ENCODE results near the gene MYO5C.

Gene MYO5C

GRCh38 chr15:52159645-52160044 is 136.0 kb downstream of the MYO5C start:
- Histone ChIP-seq H3K27ac (ENCODE audit: low read length, poor library complexity, severe bottlenecking) (no peak overlapping the region), H3K9me3 (ENCODE audit: control insufficient read depth, low read length) (no peaks in the 10 kb centered on the region), H2BK12ac (ENCODE audit: low read length in 2 of 2) (no peak overlapping the region), H2BK120ac (ENCODE audit: low read depth, low read length) (no peak overlapping the region), H3K23ac (ENCODE audit: low read length in 2 of 2) (no peak overlapping the region), H3K4me2 (ENCODE audit: low read length, poor library complexity, severe bottlenecking) (no peak overlapping the region), H4K91ac (ENCODE audit: low read length) (no peak overlapping the region), H2BK15ac (ENCODE audit: low read depth, poor library complexity, severe bottlenecking) (no peak overlapping the region), H2BK5ac (ENCODE audit: low read depth, low read length, poor library complexity, severe bottlenecking) (no peak overlapping the region), H3K14ac (ENCODE audit: low read length in 2 of 2) (no peak overlapping the region), H3K36me3 (ENCODE audit: control insufficient read depth in 1 of 2, insufficient read depth in 2 of 2, low read depth in 1 of 2, low read length in 2 of 2) (peaks cover 18 to 26% of the 10 kb centered on the region in 2 experiments), H3K4me3 (ENCODE audit: insufficient read depth in 1 of 2, low read depth in 1 of 2, low read length in 2 of 2) (no peak overlapping the region), H2AK5ac (ENCODE audit: low read length, severe bottlenecking) (no peak overlapping the region), H2AFZ (ENCODE audit: low read depth, low read length) (no peak overlapping the region), H3K18ac (ENCODE audit: low read depth in 1 of 2, low read length in 2 of 2) (no peak overlapping the region), H3K9ac (ENCODE audit: low read length) (no peak overlapping the region), H3K4me1 (ENCODE audit: control insufficient read depth, insufficient read depth, low read depth, low read length) (peaks cover 6% of the 10 kb centered on the region), H3K27me3 (ENCODE audit: control insufficient read depth in 1 of 2, insufficient read depth in 1 of 2, low read length in 2 of 2) (no peaks in the 10 kb centered on the region), H3K4ac (ENCODE audit: low read depth in 1 of 2, low read length in 2 of 2) (no peak overlapping the region), H4K8ac (ENCODE audit: low read length) (no peak overlapping the region), H3K79me1 (replicated peaks; ENCODE audit: low read length, poor library complexity, severe bottlenecking) (peaks cover 29% of the 10 kb centered on the region)
- WGBS, result 100% methylated on average over 3 of the region's 3 CpGs
- DNase-seq, result no peak

- H2BK15ac ChIP-seq (ENCODE audit: low read depth, poor library complexity, severe bottlenecking), result no peak overlapping the region
Measured at GRCh38 chr15:52158084-52158765, 137.4 kb downstream of the MYO5C start.

GRCh38 chr15:52155878-52156277 is 139.7 kb downstream of the MYO5C start:
- peaks cover 17 to 18% of the 10 kb centered on the region in 2 experiments for H3K36me3 ChIP-seq (ENCODE audit: control insufficient read depth in 1 of 2, insufficient read depth in 2 of 2, low read depth in 1 of 2, low read length in 2 of 2)
- no peak overlapping the region for H3K9ac ChIP-seq (ENCODE audit: low read length)
- H3K4ac ChIP-seq (ENCODE audit: low read depth in 1 of 2, low read length in 2 of 2), result no peak overlapping the region
- no peaks in the 10 kb centered on the region for H3K4me1 ChIP-seq (ENCODE audit: control insufficient read depth, insufficient read depth, low read depth, low read length)
- H3K27me3 ChIP-seq (ENCODE audit: control insufficient read depth in 1 of 2, insufficient read depth in 1 of 2, low read length in 2 of 2), result no peaks in the 10 kb centered on the region
- H3K14ac ChIP-seq (ENCODE audit: low read length in 2 of 2), result no peak overlapping the region
- H2BK15ac ChIP-seq (ENCODE audit: low read depth, poor library complexity, severe bottlenecking), result no peak overlapping the region
- H3K4me3 ChIP-seq (ENCODE audit: insufficient read depth in 1 of 2, low read depth in 1 of 2, low read length in 2 of 2), result no peak overlapping the region
- H3K18ac ChIP-seq (ENCODE audit: low read depth in 1 of 2, low read length in 2 of 2), result no peak overlapping the region
- H2BK12ac ChIP-seq (ENCODE audit: low read length in 2 of 2), result no peak overlapping the region
- no peak overlapping the region for H2BK5ac ChIP-seq (ENCODE audit: low read depth, low read length, poor library complexity, severe bottlenecking)
- no peak overlapping the region for H4K8ac ChIP-seq (ENCODE audit: low read length)
- 96% methylated on average over 1 of the region's 2 CpGs for WGBS
- no peak overlapping the region for H4K91ac ChIP-seq (ENCODE audit: low read length)
- H2BK120ac ChIP-seq (ENCODE audit: low read depth, low read length), result no peak overlapping the region
- DNase-seq, result no peak
- H3K23ac ChIP-seq (ENCODE audit: low read length in 2 of 2), result no peak overlapping the region
- H3K4me2 ChIP-seq (ENCODE audit: low read length, poor library complexity, severe bottlenecking), result no peak overlapping the region
- no peak overlapping the region for H3K27ac ChIP-seq (ENCODE audit: low read length, poor library complexity, severe bottlenecking)
- no peaks in the 10 kb centered on the region for H3K9me3 ChIP-seq (ENCODE audit: control insufficient read depth, low read length)
- no peak overlapping the region for H2AK5ac ChIP-seq (ENCODE audit: low read length, severe bottlenecking)
- no peak overlapping the region for H2AFZ ChIP-seq (ENCODE audit: low read depth, low read length)
- H3K79me1 ChIP-seq (replicated peaks; ENCODE audit: low read length, poor library complexity, severe bottlenecking), result peaks cover 21% of the 10 kb centered on the region

More at GRCh38 chr15:52158084-52158765, 137.4 kb downstream of the MYO5C start:
- peaks cover 16 to 19% of the 10 kb centered on the region in 2 experiments for H3K36me3 ChIP-seq (ENCODE audit: control insufficient read depth in 1 of 2, insufficient read depth in 2 of 2, low read depth in 1 of 2, low read length in 2 of 2)
- no peaks in the 10 kb centered on the region for H3K9me3 ChIP-seq (ENCODE audit: control insufficient read depth, low read length)
- H3K18ac ChIP-seq (ENCODE audit: low read depth in 1 of 2, low read length in 2 of 2), result no peak overlapping the region
- H3K14ac ChIP-seq (ENCODE audit: low read length in 2 of 2), result no peak overlapping the region
- no peak overlapping the region for H2AFZ ChIP-seq (ENCODE audit: low read depth, low read length)
- H3K4me3 ChIP-seq (ENCODE audit: insufficient read depth in 1 of 2, low read depth in 1 of 2, low read length in 2 of 2), result no peak overlapping the region
- WGBS, result 96% methylated on average over 10 of the region's 10 CpGs
- H2AK5ac ChIP-seq (ENCODE audit: low read length, severe bottlenecking), result no peak overlapping the region
- no peaks in the 10 kb centered on the region for H3K27me3 ChIP-seq (ENCODE audit: control insufficient read depth in 1 of 2, insufficient read depth in 1 of 2, low read length in 2 of 2)
- H3K9ac ChIP-seq (ENCODE audit: low read length), result no peak overlapping the region
- H3K27ac ChIP-seq (ENCODE audit: low read length, poor library complexity, severe bottlenecking), result no peak overlapping the region
- H2BK5ac ChIP-seq (ENCODE audit: low read depth, low read length, poor library complexity, severe bottlenecking), result no peak overlapping the region
- no peak overlapping the region for H3K4ac ChIP-seq (ENCODE audit: low read depth in 1 of 2, low read length in 2 of 2)
- no peak for DNase-seq
- H3K23ac ChIP-seq (ENCODE audit: low read length in 2 of 2), result no peak overlapping the region
- H3K4me1 ChIP-seq (ENCODE audit: control insufficient read depth, insufficient read depth, low read depth, low read length), result peaks cover 6% of the 10 kb centered on the region
- H3K4me2 ChIP-seq (ENCODE audit: low read length, poor library complexity, severe bottlenecking), result no peak overlapping the region
- H4K91ac ChIP-seq (ENCODE audit: low read length), result no peak overlapping the region
- H4K8ac ChIP-seq (ENCODE audit: low read length), result no peak overlapping the region
- peaks cover 24% of the 10 kb centered on the region for H3K79me1 ChIP-seq (replicated peaks; ENCODE audit: low read length, poor library complexity, severe bottlenecking)
- H2BK120ac ChIP-seq (ENCODE audit: low read depth, low read length), result no peak overlapping the region
- H2BK12ac ChIP-seq (ENCODE audit: low read length in 2 of 2), result no peak overlapping the region

GRCh38 chr15:52154896-52155865 is 140.4 kb downstream of the MYO5C start:
- Histone ChIP-seq H4K8ac (ENCODE audit: low read length) (no peak overlapping the region), H2BK120ac (ENCODE audit: low read depth, low read length) (no peak overlapping the region), H3K23ac (ENCODE audit: low read length in 2 of 2) (no peak overlapping the region), H2BK15ac (ENCODE audit: low read depth, poor library complexity, severe bottlenecking) (no peak overlapping the region), H3K4me2 (ENCODE audit: low read length, poor library complexity, severe bottlenecking) (no peak overlapping the region), H2AK5ac (ENCODE audit: low read length, severe bottlenecking) (no peak overlapping the region), H3K4me1 (ENCODE audit: control insufficient read depth, insufficient read depth, low read depth, low read length) (no peaks in the 10 kb centered on the region), H3K4ac (ENCODE audit: low read depth in 1 of 2, low read length in 2 of 2) (no peak overlapping the region), H3K27me3 (ENCODE audit: control insufficient read depth in 1 of 2, insufficient read depth in 1 of 2, low read length in 2 of 2) (no peaks in the 10 kb centered on the region), H3K36me3 (ENCODE audit: control insufficient read depth in 1 of 2, insufficient read depth in 2 of 2, low read depth in 1 of 2, low read length in 2 of 2) (peaks cover 24 to 25% of the 10 kb centered on the region in 2 experiments), H3K14ac (ENCODE audit: low read length in 2 of 2) (no peak overlapping the region), H3K4me3 (ENCODE audit: insufficient read depth in 1 of 2, low read depth in 1 of 2, low read length in 2 of 2) (no peak overlapping the region), H3K79me1 (replicated peaks; ENCODE audit: low read length, poor library complexity, severe bottlenecking) (peaks cover 21% of the 10 kb centered on the region), H3K9me3 (ENCODE audit: control insufficient read depth, low read length) (no peaks in the 10 kb centered on the region), H3K18ac (ENCODE audit: low read depth in 1 of 2, low read length in 2 of 2) (no peak overlapping the region), H3K9ac (ENCODE audit: low read length) (no peak overlapping the region), H2BK12ac (ENCODE audit: low read length in 2 of 2) (no peak overlapping the region), H4K91ac (ENCODE audit: low read length) (no peak overlapping the region), H2BK5ac (ENCODE audit: low read depth, low read length, poor library complexity, severe bottlenecking) (no peak overlapping the region), H2AFZ (ENCODE audit: low read depth, low read length) (no peak overlapping the region), H3K27ac (ENCODE audit: low read length, poor library complexity, severe bottlenecking) (no peak overlapping the region)
- no peak for DNase-seq
- 88% methylated on average over 7 of the region's 8 CpGs for WGBS

Data from mesenchymal stem cell (in vitro differentiated cells and primary cell).